B cell (primary cell): Measurements from ENCODE around the gene PAQR6.

Experiments
- EZH2 ChIP-seq: IDR thresholded peaks from 2 replicates; pipeline ENCODE4 v1.6.1; 2012; ENCODE audit warnings: borderline replicate concordance, low read depth, mild to moderate bottlenecking, moderate library complexity, low read length; ENCODE audit not compliant: insufficient read depth, poor library complexity, severe bottlenecking
- TF ChIP-seq, protein P1 (sequence below): fragments of 200-600 bp; IDR thresholded peaks from one replicate; pipeline ENCODE4 v1.8.0; 2022; ENCODE audit warnings: antibody characterized with exemption, mild to moderate bottlenecking

DNA sequence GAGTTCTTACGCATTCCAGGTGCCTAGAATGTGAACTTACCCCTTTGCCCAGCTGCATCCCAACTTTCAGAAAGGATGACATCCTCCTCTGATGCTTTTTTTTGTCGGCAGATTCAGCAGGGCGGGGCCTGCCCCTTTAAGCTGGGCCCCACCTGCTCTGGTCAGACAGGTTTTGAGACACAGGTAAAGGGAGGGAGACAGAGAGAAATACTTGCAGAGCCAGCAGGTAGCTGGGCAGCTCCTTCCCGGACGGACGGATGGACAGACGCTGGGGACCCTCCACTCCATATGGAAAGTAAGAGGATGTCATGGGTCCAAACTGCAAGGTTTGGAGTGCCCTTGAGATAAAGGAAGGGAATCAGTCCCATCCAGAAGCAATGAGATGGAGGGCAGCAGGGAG is 36.3 kb upstream of the PAQR6 start, which contains the start of gene TMEM79:
- TF ChIP-seq, protein P1, sequence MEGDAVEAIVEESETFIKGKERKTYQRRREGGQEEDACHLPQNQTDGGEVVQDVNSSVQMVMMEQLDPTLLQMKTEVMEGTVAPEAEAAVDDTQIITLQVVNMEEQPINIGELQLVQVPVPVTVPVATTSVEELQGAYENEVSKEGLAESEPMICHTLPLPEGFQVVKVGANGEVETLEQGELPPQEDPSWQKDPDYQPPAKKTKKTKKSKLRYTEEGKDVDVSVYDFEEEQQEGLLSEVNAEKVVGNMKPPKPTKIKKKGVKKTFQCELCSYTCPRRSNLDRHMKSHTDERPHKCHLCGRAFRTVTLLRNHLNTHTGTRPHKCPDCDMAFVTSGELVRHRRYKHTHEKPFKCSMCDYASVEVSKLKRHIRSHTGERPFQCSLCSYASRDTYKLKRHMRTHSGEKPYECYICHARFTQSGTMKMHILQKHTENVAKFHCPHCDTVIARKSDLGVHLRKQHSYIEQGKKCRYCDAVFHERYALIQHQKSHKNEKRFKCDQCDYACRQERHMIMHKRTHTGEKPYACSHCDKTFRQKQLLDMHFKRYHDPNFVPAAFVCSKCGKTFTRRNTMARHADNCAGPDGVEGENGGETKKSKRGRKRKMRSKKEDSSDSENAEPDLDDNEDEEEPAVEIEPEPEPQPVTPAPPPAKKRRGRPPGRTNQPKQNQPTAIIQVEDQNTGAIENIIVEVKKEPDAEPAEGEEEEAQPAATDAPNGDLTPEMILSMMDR = no peak
- TF ChIP-seq EZH2 = no peak
